ENCODE results near the gene GJB5.

GJB5 gene

GRCh38 chr1:34746101-34746500 is 8.7 kb upstream of the GJB5 start:
- no peaks in the 10 kb centered on the region for H4K20me1 ChIP-seq (ENCODE audit: insufficient read depth, low read length)
- no peaks in the 10 kb centered on the region for H3K36me3 ChIP-seq (ENCODE audit: insufficient read depth, low read length)
- H3K27me3 ChIP-seq (ENCODE audit: insufficient read depth, low read length), result no peaks in the 10 kb centered on the region
- no peaks in the 10 kb centered on the region for H3K4me1 ChIP-seq (ENCODE audit: insufficient read depth, low read length, severe bottlenecking)
- no peak overlapping the region for H2AFZ ChIP-seq (ENCODE audit: low read length)
- no peak overlapping the region for H3K4me3 ChIP-seq (ENCODE audit: low read depth, low read length, poor library complexity, severe bottlenecking)
- H3K9me2 ChIP-seq (ENCODE audit: low read depth, low read length), result no peaks in the 10 kb centered on the region
- H3K4me2 ChIP-seq (ENCODE audit: low read length), result no peak overlapping the region
- H3F3A ChIP-seq (ENCODE audit: insufficient read depth, low read length), result no peaks in the 10 kb centered on the region
- no peak overlapping the region for H3K9ac ChIP-seq (ENCODE audit: low read length)
- no peak overlapping the region for H3K27ac ChIP-seq (ENCODE audit: low read depth, low read length, poor library complexity, severe bottlenecking)
- TF ChIP-seq CTCF (IDR thresholded peaks at IDR 0.05; ENCODE audit: low read length), result no peak
- TF ChIP-seq EZH2 (IDR thresholded peaks at IDR 0.05; ENCODE audit: borderline replicate concordance, low read length), result no peak
- no peaks in the 10 kb centered on the region for H3K9me3 ChIP-seq (ENCODE audit: low read length)
- H3K79me2 ChIP-seq (ENCODE audit: insufficient read depth, low read length), result no peaks in the 10 kb centered on the region

- Histone ChIP-seq H3K79me2 (ENCODE audit: insufficient read depth, low read length) (no peaks in the 10 kb centered on the region), H3K4me2 (ENCODE audit: low read length) (no peak overlapping the region), H4K20me1 (ENCODE audit: insufficient read depth, low read length) (no peaks in the 10 kb centered on the region), H3K27ac (ENCODE audit: low read depth, low read length, poor library complexity, severe bottlenecking) (no peak overlapping the region), H3K4me1 (ENCODE audit: insufficient read depth, low read length, severe bottlenecking) (no peaks in the 10 kb centered on the region), H3K9me3 (ENCODE audit: low read length) (no peaks in the 10 kb centered on the region), H3K9ac (ENCODE audit: low read length) (no peak overlapping the region), H3K27me3 (ENCODE audit: insufficient read depth, low read length) (no peaks in the 10 kb centered on the region), H2AFZ (ENCODE audit: low read length) (no peak overlapping the region), H3F3A (ENCODE audit: insufficient read depth, low read length) (no peaks in the 10 kb centered on the region), H3K9me2 (ENCODE audit: low read depth, low read length) (no peaks in the 10 kb centered on the region), H3K4me3 (ENCODE audit: low read depth, low read length, poor library complexity, severe bottlenecking) (no peak overlapping the region), H3K36me3 (ENCODE audit: insufficient read depth, low read length) (no peaks in the 10 kb centered on the region)
- TF ChIP-seq EZH2 (IDR thresholded peaks at IDR 0.05; ENCODE audit: borderline replicate concordance, low read length) (no peak), CTCF (IDR thresholded peaks at IDR 0.05; ENCODE audit: low read length) (no peak)
Measured at GRCh38 chr1:34746785-34747637, 7.8 kb upstream of the GJB5 start.

GRCh38 chr1:34747638-34747941 is 7.3 kb upstream of the GJB5 start:
- no peaks in the 10 kb centered on the region for H3K9me2 ChIP-seq (ENCODE audit: low read depth, low read length)
- no peaks in the 10 kb centered on the region for H4K20me1 ChIP-seq (ENCODE audit: insufficient read depth, low read length)
- no peak overlapping the region for H3K4me3 ChIP-seq (ENCODE audit: low read depth, low read length, poor library complexity, severe bottlenecking)
- no peak overlapping the region for H3K4me2 ChIP-seq (ENCODE audit: low read length)
- H3K9me3 ChIP-seq (ENCODE audit: low read length), result no peaks in the 10 kb centered on the region
- no peaks in the 10 kb centered on the region for H3K36me3 ChIP-seq (ENCODE audit: insufficient read depth, low read length)
- H3K27ac ChIP-seq (ENCODE audit: low read depth, low read length, poor library complexity, severe bottlenecking), result no peak overlapping the region
- no peaks in the 10 kb centered on the region for H3K4me1 ChIP-seq (ENCODE audit: insufficient read depth, low read length, severe bottlenecking)
- H3K27me3 ChIP-seq (ENCODE audit: insufficient read depth, low read length), result no peaks in the 10 kb centered on the region
- H2AFZ ChIP-seq (ENCODE audit: low read length), result no peak overlapping the region
- TF ChIP-seq CTCF (IDR thresholded peaks at IDR 0.05; ENCODE audit: low read length) (no peak), EZH2 (IDR thresholded peaks at IDR 0.05; ENCODE audit: borderline replicate concordance, low read length) (no peak)
- no peaks in the 10 kb centered on the region for H3K79me2 ChIP-seq (ENCODE audit: insufficient read depth, low read length)
- no peak overlapping the region for H3K9ac ChIP-seq (ENCODE audit: low read length)
- H3F3A ChIP-seq (ENCODE audit: insufficient read depth, low read length), result no peaks in the 10 kb centered on the region

Measured in OCI-LY1 (cell line).